ENCODE measurements around the gene WASF3.
A peak's percentile ranks its signal among the peaks of the same experiment; 100 is the strongest.

The WASF3 gene

GRCh38 chr13:26557393-26558073 is at the start of gene WASF3:
Gene WASF3 (plus strand): TSS chr13:26557683. CDS start chr13:26642271, 84,588 bp downstream.
- peak; percentile 96 for DNase-seq

GRCh38 chr13:26508885-26509284 is 48.6 kb upstream of the WASF3 start:
- no peak for DNase-seq

GRCh38 chr13:26509491-26509890 is 48.0 kb upstream of the WASF3 start:
- no peak for DNase-seq

- DNase-seq: no peak
These were observed 43.6 kb upstream of the WASF3 start for GRCh38 chr13:26513931-26514330.

- DNase-seq: no peak
These were observed 41.8 kb upstream of the WASF3 start for GRCh38 chr13:26515721-26516120.

GRCh38 chr13:26517936-26518335 is 39.5 kb upstream of the WASF3 start:
- DNase-seq: no peak

- no peak for DNase-seq
These were observed 39.0 kb upstream of the WASF3 start for GRCh38 chr13:26518451-26518959.

- DNase-seq: no peak
These were observed 34.9 kb upstream of the WASF3 start for GRCh38 chr13:26522571-26522970.

GRCh38 chr13:26523007-26523406 is 34.5 kb upstream of the WASF3 start:
- DNase-seq: no peak

GRCh38 chr13:26525528-26525927 is 32.0 kb upstream of the WASF3 start:
- DNase-seq: no peak

GRCh38 chr13:26526702-26527216 is 30.7 kb upstream of the WASF3 start:
- no peak for DNase-seq

- no peak for DNase-seq
These were observed 29.0 kb upstream of the WASF3 start for GRCh38 chr13:26528527-26528926.

- peak; percentile 67 for DNase-seq
These were observed 28.0 kb upstream of the WASF3 start for GRCh38 chr13:26529441-26529840.

GRCh38 chr13:26531742-26532141 is 25.7 kb upstream of the WASF3 start:
- DNase-seq: no peak

GRCh38 chr13:26534036-26534726 is 23.3 kb upstream of the WASF3 start:
- DNase-seq: no peak

- no peak for DNase-seq
These were observed 18.8 kb upstream of the WASF3 start for GRCh38 chr13:26538363-26539317.

GRCh38 chr13:26539738-26540292 is 17.7 kb upstream of the WASF3 start:
- no peak for DNase-seq

GRCh38 chr13:26540334-26540733 is 17.1 kb upstream of the WASF3 start:
- DNase-seq: peak; percentile 49

GRCh38 chr13:26541041-26541440 is 16.4 kb upstream of the WASF3 start:
- DNase-seq: no peak

- DNase-seq: no peak
These were observed 15.6 kb upstream of the WASF3 start for GRCh38 chr13:26541678-26542568.

- DNase-seq: no peak
These were observed 12.8 kb upstream of the WASF3 start for GRCh38 chr13:26544707-26545106.
